PC-9 (cell line): ENCODE data around the gene C1QTNF12.

ENCODE experiments used
- CTCF ChIP-seq: fragments of 200-600 bp; sonication (generic); conservative IDR thresholded peaks from 2 replicates; pipeline ENCODE4 v1.6.1; 2017; ENCODE audit warnings: mixed run types, antibody characterized with exemption, mild to moderate bottlenecking, moderate library complexity
- EZH2 ChIP-seq: fragments of 200-600 bp; sonication (generic); IDR thresholded peaks from 2 replicates; pipeline ENCODE4 v1.8.0; 2017; ENCODE audit warnings: antibody characterized with exemption, low read depth

- TF ChIP-seq CTCF = no peak
- no peak for TF ChIP-seq EZH2
Observed at GRCh38 chr1:1200876-1201810, 45.4 kb downstream of the C1QTNF12 start.
